Cardiac fibroblast (primary cell): ENCODE results near the gene CYB5D1.
A peak's percentile ranks its signal among the peaks of the same experiment; 100 is the strongest.

Experiments
- DNase-seq, 2 donors: peaks; one replicate each; pipeline versions ENCODE4 v3.0.0 to v3.0.0-alpha.2; 2010; ENCODE audit warnings: low read depth in 2 of 2
- H3K4me3 ChIP-seq, 2 donors: replicated peaks in 1 of 2; 1 replicate in 1 of 2; 2 replicates in 1 of 2; pipeline ENCODE4 v1.5.1; 2011; ENCODE audit warnings: low read depth in 2 of 2, low read length in 2 of 2, mild to moderate bottlenecking in 2 of 2, moderate library complexity in 1 of 2
- TF ChIP-seq, protein P1 (sequence below): IDR thresholded peaks from one replicate; pipeline ENCODE4 v1.5.1; 2011; ENCODE audit warnings: low read depth, mild to moderate bottlenecking, low read length, inconsistent platforms

The CYB5D1 gene

DNA sequence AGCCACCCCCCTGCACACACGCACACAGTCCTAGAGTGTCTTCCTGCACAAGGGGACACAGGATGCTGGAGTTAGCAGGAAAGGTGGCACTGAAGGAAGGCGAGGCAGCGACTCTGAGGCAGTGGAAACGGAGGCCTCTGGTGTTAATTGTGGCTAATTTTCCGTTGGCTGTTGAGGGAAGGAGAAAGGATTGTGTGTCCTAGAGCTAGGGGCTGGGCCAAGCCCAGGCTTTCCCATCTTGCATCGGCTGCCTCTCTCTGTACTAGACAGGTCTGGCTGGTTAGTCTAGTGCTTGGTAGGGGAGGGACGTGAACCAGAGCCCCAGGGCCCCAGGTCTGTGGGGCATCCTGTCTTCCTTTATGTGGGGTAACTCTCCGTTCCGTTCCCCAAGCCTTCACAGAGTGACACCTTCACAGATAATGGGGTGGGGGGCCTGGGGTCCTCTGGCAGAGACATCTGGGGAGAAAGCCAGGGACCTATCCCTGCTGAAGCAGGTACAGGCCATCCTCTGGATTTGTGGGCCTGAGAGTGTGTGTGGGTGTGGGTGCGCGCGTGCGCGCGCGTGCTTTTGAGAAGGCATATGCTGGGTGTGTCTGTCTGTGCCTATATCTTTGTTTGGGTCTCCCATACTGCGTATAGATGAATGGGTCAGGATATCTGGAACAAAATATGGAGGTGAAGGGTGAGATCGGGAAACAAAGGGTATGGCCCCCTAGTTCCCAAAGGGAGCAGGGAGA, 30.5 kb downstream of the CYB5D1 start, which contains the start of gene CHD3:
CHD3 (plus strand) TSS at position 606 of the 737 bp plus-strand sequence. CDS start 212 bp downstream, outside the sequence.
- peak within 1 kb of the TSS; percentile 35 to 53 for H3K4me3 ChIP-seq
- TF ChIP-seq, protein P1, sequence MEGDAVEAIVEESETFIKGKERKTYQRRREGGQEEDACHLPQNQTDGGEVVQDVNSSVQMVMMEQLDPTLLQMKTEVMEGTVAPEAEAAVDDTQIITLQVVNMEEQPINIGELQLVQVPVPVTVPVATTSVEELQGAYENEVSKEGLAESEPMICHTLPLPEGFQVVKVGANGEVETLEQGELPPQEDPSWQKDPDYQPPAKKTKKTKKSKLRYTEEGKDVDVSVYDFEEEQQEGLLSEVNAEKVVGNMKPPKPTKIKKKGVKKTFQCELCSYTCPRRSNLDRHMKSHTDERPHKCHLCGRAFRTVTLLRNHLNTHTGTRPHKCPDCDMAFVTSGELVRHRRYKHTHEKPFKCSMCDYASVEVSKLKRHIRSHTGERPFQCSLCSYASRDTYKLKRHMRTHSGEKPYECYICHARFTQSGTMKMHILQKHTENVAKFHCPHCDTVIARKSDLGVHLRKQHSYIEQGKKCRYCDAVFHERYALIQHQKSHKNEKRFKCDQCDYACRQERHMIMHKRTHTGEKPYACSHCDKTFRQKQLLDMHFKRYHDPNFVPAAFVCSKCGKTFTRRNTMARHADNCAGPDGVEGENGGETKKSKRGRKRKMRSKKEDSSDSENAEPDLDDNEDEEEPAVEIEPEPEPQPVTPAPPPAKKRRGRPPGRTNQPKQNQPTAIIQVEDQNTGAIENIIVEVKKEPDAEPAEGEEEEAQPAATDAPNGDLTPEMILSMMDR: no peak
- DNase-seq: peak; percentile 26 to 32

DNA sequence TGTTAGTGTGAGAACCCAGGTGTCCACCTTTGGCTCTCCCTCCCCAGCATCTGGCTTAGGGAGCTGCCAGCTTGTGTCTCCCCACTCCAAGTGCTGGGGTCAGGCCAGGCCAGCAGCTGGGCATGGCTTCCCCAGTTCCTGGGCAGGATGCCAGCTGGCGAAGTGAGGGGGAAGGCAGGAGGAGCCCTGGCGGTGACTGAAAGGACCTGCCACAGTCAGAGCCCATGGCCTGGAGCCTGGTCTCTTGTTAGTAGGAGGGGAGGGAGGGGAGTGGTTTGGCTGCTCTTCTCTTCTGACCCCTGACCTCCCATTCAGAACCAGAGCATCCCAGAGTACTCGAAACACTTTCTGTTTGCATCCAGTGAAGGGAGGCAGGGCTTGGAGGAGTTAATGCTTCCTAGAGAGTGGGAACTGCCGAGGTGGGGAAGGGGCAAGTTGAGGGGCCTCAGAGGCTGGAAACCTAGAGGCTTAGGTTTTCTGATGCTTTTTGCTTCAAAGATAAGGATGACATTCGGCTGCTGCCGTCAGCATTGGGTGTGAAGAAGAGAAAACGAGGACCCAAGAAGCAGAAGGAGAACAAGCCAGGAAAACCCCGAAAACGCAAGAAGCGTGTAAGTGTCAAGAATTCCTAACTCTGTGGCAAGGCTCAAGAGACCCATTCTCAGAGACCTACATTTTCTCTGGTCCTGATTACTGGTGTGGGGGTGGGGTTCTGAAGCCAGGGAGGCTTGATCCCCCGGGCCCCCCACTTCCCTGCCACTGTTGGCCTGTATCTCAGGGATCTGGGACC, 31.6 kb downstream of the CYB5D1 start:
- H3K4me3 ChIP-seq: no peak overlapping the region
- TF ChIP-seq, protein P1: peak; percentile 56
- DNase-seq: peak; percentile 91 to 98

DNA sequence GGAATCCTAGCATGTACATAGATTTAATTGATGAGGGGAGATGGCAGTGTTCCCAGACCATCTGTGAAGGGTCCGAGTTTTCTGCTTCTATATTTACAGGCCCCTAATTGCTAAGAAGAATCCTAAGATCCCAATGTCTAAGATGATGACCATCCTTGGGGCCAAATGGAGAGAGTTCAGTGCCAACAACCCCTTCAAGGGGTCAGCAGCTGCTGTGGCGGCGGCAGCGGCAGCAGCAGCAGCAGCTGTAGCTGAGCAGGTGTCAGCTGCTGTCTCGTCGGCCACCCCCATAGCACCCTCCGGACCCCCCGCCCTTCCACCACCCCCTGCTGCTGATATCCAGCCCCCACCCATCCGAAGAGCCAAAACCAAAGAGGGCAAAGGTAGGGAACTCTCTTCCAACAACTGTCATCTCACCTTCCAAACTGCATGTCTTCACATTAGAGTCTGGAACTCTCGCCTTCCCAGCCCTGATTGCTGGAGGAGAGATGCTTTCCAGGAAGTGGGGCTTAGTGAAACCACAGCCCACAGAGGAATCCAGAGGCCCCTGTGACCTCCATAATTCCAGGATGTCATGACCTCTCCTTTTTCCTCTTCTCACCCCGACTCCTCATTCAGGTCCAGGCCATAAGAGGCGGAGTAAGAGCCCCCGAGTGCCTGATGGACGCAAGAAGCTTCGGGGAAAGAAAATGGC, 35.5 kb downstream of the CYB5D1 start:
- DNase-seq: no peak
- TF ChIP-seq, protein P1: no peak
- H3K4me3 ChIP-seq: no peak overlapping the region

DNA sequence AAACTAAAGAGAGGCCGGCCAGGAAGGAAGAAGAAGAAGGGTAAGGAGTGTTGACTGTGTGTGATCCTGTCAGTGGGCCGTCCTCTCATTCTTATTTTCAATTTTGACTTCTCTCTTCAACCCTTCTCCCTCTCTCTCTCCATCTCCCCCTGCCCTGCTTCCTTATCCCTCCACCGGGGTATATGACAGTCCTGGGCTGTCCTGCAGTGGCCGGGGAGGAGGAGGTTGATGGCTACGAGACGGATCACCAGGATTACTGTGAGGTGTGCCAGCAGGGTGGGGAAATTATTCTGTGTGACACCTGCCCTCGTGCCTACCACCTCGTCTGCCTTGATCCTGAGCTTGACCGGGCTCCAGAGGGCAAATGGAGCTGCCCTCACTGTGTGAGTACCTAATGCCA, 36.4 kb downstream of the CYB5D1 start:
- TF ChIP-seq, protein P1: no peak
- no peak for DNase-seq
- H3K4me3 ChIP-seq: no peak overlapping the region

DNA sequence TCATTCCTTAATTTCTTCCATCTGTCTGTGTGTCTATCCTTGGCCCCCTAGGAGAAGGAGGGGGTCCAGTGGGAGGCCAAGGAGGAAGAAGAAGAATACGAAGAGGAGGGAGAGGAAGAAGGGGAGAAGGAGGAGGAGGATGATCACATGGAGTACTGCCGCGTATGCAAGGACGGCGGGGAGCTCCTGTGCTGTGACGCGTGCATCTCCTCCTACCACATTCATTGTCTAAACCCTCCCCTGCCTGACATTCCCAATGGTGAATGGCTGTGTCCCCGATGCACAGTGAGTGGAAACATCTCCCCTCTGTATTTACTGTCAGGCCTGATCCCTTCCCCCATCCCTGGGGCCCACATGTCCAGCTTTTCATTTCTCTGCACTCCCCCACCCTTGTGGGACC, 37.1 kb downstream of the CYB5D1 start:
- TF ChIP-seq, protein P1: no peak
- no peak for DNase-seq
- no peak overlapping the region for H3K4me3 ChIP-seq

DNA sequence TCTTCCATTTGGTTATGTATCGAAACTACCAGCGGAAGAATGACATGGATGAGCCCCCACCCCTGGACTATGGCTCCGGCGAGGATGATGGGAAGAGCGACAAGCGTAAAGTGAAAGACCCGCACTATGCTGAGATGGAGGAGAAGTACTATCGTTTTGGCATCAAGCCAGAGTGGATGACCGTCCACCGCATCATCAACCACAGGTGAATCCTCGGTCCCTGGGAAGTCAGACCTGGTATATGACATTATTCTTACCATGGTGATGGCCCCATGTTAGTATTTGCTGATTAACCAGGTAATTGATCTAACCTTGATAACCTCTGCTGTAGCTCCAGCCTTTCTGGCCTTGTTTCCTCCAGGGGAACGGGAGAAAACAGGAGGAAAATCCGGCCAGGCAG, 39.3 kb downstream of the CYB5D1 start:
- no peak for DNase-seq

More for the DNA sequence above, 39.3 kb downstream of the CYB5D1 start:
- TF ChIP-seq, protein P1: no peak
- H3K4me3 ChIP-seq: no peak overlapping the region
